H1 (cell line): ENCODE data around the gene ALKAL2. TPM values are rescaled to one million over a fixed set of nuclear protein-coding genes. Genes with fewer than 3 reads are reported as not detected.

Experiments used
- CTCF ChIA-PET: fragments of 300-600 bp; sonication (Branson Sonifier 250); formaldehyde crosslinking; loops from one replicate; lab custom pipeline; 2021; ENCODE audit not compliant: partially characterized antibody; lab: Charles Lee
- POLR2A ChIA-PET: fragments of 300-600 bp; sonication (Branson Sonifier 250); formaldehyde crosslinking; loops from one replicate; lab custom pipeline; 2021; ENCODE audit warnings: inconsistent platforms; ENCODE audit not compliant: partially characterized antibody; lab: Charles Lee
- DNase-seq, 2 experiments: peaks; one replicate each; pipeline versions ENCODE4 v3.0.0 to v3.0.0-alpha.2; 2010 to 2022; ENCODE audit warnings: low spot score in 2 of 2, low read depth in 1 of 2, mixed read lengths in 1 of 2
- FAIRE-seq: peaks from 2 replicates; lab custom pipeline; 2011; peaks lifted over from hg19 to GRCh38; lab: Jason Lieb, UNC
- H2AFZ ChIP-seq: 2 replicates; pipeline ENCODE4 v1.8.1; 2012; ENCODE audit warnings: low read length, inconsistent platforms
- H2AK5ac ChIP-seq: 2 replicates; pipeline ENCODE4 v1.6.1; 2013; ENCODE audit warnings: low read depth, low read length
- H2BK120ac ChIP-seq: replicated peaks from 2 replicates; pipeline ENCODE3; 2013; ENCODE audit warnings: low read depth, low read length, inconsistent platforms
- H2BK12ac ChIP-seq: 2 replicates; pipeline ENCODE4 v1.6.1; 2013; ENCODE audit warnings: low read depth, low read length
- H2BK15ac ChIP-seq: 2 replicates; pipeline ENCODE4 v1.6.1; 2013; ENCODE audit warnings: low read length
- H2BK20ac ChIP-seq: 2 replicates; pipeline ENCODE4 v1.6.1; 2013; ENCODE audit warnings: low read length
- H2BK5ac ChIP-seq: 2 replicates; pipeline ENCODE4 v1.6.1; 2013; ENCODE audit warnings: low read depth, low read length
- H3K14ac ChIP-seq: 2 replicates; pipeline ENCODE4 v1.6.1; 2013; ENCODE audit warnings: inconsistent platforms; ENCODE audit not compliant: insufficient read length
- H3K18ac ChIP-seq: 2 replicates; pipeline ENCODE4 v1.6.1; 2013; ENCODE audit warnings: low read length; ENCODE audit errors: extremely low read depth
- H3K23ac ChIP-seq: 2 replicates; pipeline ENCODE4 v1.6.1; 2013; ENCODE audit warnings: inconsistent platforms; ENCODE audit not compliant: insufficient read length
- H3K23me2 ChIP-seq: 2 replicates; pipeline ENCODE4 v1.6.1; 2013; ENCODE audit warnings: low read depth, low read length
- H3K27ac ChIP-seq: 2 replicates; pipeline ENCODE4 v1.6.1; 2011; ENCODE audit warnings: low read depth, low read length, inconsistent platforms
- H3K27me3 ChIP-seq, 4 experiments: replicated peaks in 1 of 4; 1 replicate in 1 of 4; 2 replicates in 3 of 4; pipeline versions ENCODE4 v1.6.1 to v1.8.1; 2011 to 2013; ENCODE audit warnings: low read length in 3 of 4, mild to moderate bottlenecking in 3 of 4, inconsistent platforms in 2 of 4, mixed read lengths in 2 of 4, moderate library complexity in 1 of 4; ENCODE audit not compliant: control insufficient read depth in 3 of 4, insufficient read depth in 3 of 4; ENCODE audit errors: extremely low read depth in 1 of 4
- H3K36me3 ChIP-seq, 4 experiments: 2 replicates each; pipeline versions ENCODE4 v1.6.1 to v1.8.1; 2011 to 2013; ENCODE audit warnings: mild to moderate bottlenecking in 4 of 4, low read length in 3 of 4, moderate library complexity in 2 of 4, control low read depth in 1 of 4, inconsistent platforms in 1 of 4; ENCODE audit not compliant: insufficient read depth in 4 of 4, control insufficient read depth in 2 of 4
- H3K4ac ChIP-seq: replicated peaks from 2 replicates; pipeline ENCODE3; 2013; ENCODE audit warnings: low read length, low read depth, mixed read lengths, inconsistent platforms; ENCODE audit not compliant: insufficient read length
- H3K4me1 ChIP-seq, 4 experiments: replicated peaks in 1 of 4; 1 replicate in 1 of 4; 2 replicates in 3 of 4; pipeline versions ENCODE4 v1.6.1 to v1.8.1; 2011 to 2013; ENCODE audit warnings: low read length in 3 of 4, inconsistent platforms in 2 of 4, mixed read lengths in 1 of 4; ENCODE audit not compliant: insufficient read depth in 4 of 4, control insufficient read depth in 3 of 4
- H3K4me2 ChIP-seq, 2 experiments: 2 replicates each; pipeline versions ENCODE4 v1.6.1 to v1.8.1; 2011 to 2013; ENCODE audit warnings: low read depth in 2 of 2, low read length in 2 of 2, control low read depth in 1 of 2, inconsistent platforms in 1 of 2, mild to moderate bottlenecking in 1 of 2; ENCODE audit not compliant: insufficient read depth in 1 of 2
- H3K4me3 ChIP-seq, 4 experiments: fragments of 200-600, 300-600 bp in 1 of 4; sonication (generic), shearing (Covaris generic), sonication (Bioruptor Twin) in 1 of 4; 2 replicates each; pipeline versions ENCODE4 v1.5.1 to v1.8.1; 2011 to 2016; ENCODE audit warnings: low read length in 4 of 4, low read depth in 3 of 4, control low read depth in 2 of 4, inconsistent platforms in 2 of 4, mild to moderate bottlenecking in 2 of 4, mixed read lengths in 1 of 4, moderate library complexity in 1 of 4; ENCODE audit not compliant: insufficient read depth in 2 of 4; ENCODE audit errors: extremely low read depth in 1 of 4
- H3K56ac ChIP-seq: replicated peaks from 2 replicates; pipeline ENCODE3; 2013; ENCODE audit warnings: low read depth, mild to moderate bottlenecking, mixed read lengths, low read length, inconsistent platforms; ENCODE audit not compliant: insufficient read length
- H3K79me1 ChIP-seq: 2 replicates; pipeline ENCODE4 v1.6.1; 2013; ENCODE audit warnings: low read depth, low read length, control low read depth
- H3K79me2 ChIP-seq, 2 experiments: 2 replicates each; pipeline versions ENCODE4 v1.6.1 to v1.8.1; 2012 to 2013; ENCODE audit warnings: low read length in 2 of 2, mild to moderate bottlenecking in 2 of 2, inconsistent platforms in 1 of 2; ENCODE audit not compliant: insufficient read depth in 2 of 2, control insufficient read depth in 1 of 2
- H3K9ac ChIP-seq, 4 experiments: replicated peaks in 1 of 4; 1 replicate in 1 of 4; 2 replicates in 3 of 4; pipeline versions ENCODE4 v1.6.1 to v1.8.1; 2011 to 2013; ENCODE audit warnings: low read depth in 3 of 4, low read length in 3 of 4, control low read depth in 2 of 4, mild to moderate bottlenecking in 2 of 4, moderate library complexity in 2 of 4, inconsistent platforms in 1 of 4; ENCODE audit errors: extremely low read depth in 1 of 4
- H3K9me3 ChIP-seq, 2 experiments: 2 replicates each; pipeline versions ENCODE4 v1.6.1 to v1.8.1; 2012 to 2013; ENCODE audit warnings: mild to moderate bottlenecking in 2 of 2, moderate library complexity in 2 of 2, control low read depth in 1 of 2, inconsistent platforms in 1 of 2, low read depth in 1 of 2, low read length in 1 of 2, mixed read lengths in 1 of 2; ENCODE audit not compliant: insufficient read depth in 2 of 2
- H4K20me1 ChIP-seq, 2 experiments: replicated peaks in 1 of 2; 2 replicates each; pipeline versions ENCODE3 to v1.8.1; 2011 to 2013; ENCODE audit warnings: inconsistent platforms in 2 of 2, low read length in 2 of 2, mild to moderate bottlenecking in 1 of 2; ENCODE audit not compliant: insufficient read depth in 2 of 2, control insufficient read depth in 1 of 2
- H4K5ac ChIP-seq: 2 replicates; pipeline ENCODE4 v1.6.1; 2013; ENCODE audit warnings: low read length, low read depth, mixed read lengths, inconsistent platforms; ENCODE audit not compliant: insufficient read length
- H4K8ac ChIP-seq: 2 replicates; pipeline ENCODE4 v1.8.0; 2013; ENCODE audit warnings: mild to moderate bottlenecking, moderate library complexity, low read length, inconsistent platforms; ENCODE audit not compliant: insufficient read depth; ENCODE audit errors: extremely low read depth
- H4K91ac ChIP-seq: replicated peaks from 2 replicates; pipeline ENCODE3; 2013; ENCODE audit warnings: low read length, mixed read lengths, inconsistent platforms; ENCODE audit not compliant: insufficient read length
- CEBPB ChIP-seq: IDR thresholded peaks from 2 replicates; pipeline ENCODE4 v1.6.1; 2012; ENCODE audit warnings: low read depth, low read length
- CTCF ChIP-seq, 3 experiments: IDR thresholded peaks; 1 replicate in 2 of 3; 2 replicates in 1 of 3; pipeline versions ENCODE4 v1.5.1 to v1.6.1; 2011; ENCODE audit warnings: low read length in 3 of 3, mild to moderate bottlenecking in 3 of 3, inconsistent platforms in 2 of 3, low read depth in 1 of 3, moderate library complexity in 1 of 3; ENCODE audit not compliant: insufficient read depth in 1 of 3; ENCODE audit errors: control extremely low read depth in 1 of 3
- EP300 ChIP-seq, 2 experiments: IDR thresholded peaks; 1 replicate in 1 of 2; 2 replicates in 1 of 2; pipeline ENCODE4 v1.6.1; 2011 to 2012; ENCODE audit warnings: low read depth in 2 of 2, low read length in 2 of 2, mild to moderate bottlenecking in 2 of 2, borderline replicate concordance in 1 of 2, inconsistent platforms in 1 of 2, moderate library complexity in 1 of 2
- KDM1A ChIP-seq: fragments of 200-600, 300-600 bp; sonication (generic); IDR thresholded peaks from 2 replicates; pipeline ENCODE4 v1.7.1; 2016; ENCODE audit warnings: mild to moderate bottlenecking, low read length, borderline replicate concordance
- RAD21 ChIP-seq, 2 experiments: IDR thresholded peaks in 1 of 2; conservative IDR thresholded peaks in 1 of 2; 2 replicates each; pipeline ENCODE4 v1.6.1; 2011; ENCODE audit warnings: low read depth in 2 of 2, low read length in 2 of 2, improper control_type of control experiment in 1 of 2, inconsistent platforms in 1 of 2, mild to moderate bottlenecking in 1 of 2, moderate library complexity in 1 of 2
- WGBS, 2 experiments: shearing (Covaris generic) in 1 of 2; methylation state at CpG; one replicate each; pipeline versions ENCODE4 v1.1.6 to v1.1.7; 2013 to 2015; ENCODE audit warnings: low lambda C conversion rate in 2 of 2, mixed read lengths in 2 of 2, inconsistent platforms in 1 of 2, low coverage in 1 of 2, missing lambda C conversion rate in 1 of 2; ENCODE audit not compliant: insufficient replicate concordance in 2 of 2, insufficient coverage in 1 of 2, insufficient read length in 1 of 2; ENCODE audit errors: extremely low coverage in 1 of 2, missing lambda C conversion rate in 1 of 2; 5-methylcytosine and 5-hydroxymethylcytosine counted together
- polyA plus RNA-seq, 7 experiments: library from polyadenylated mRNA; depleted of rRNA in 3 of 7; stranded (reverse) in 5 of 7; unstranded in 2 of 7; fragments of >200 nt in 5 of 7; fragments of 200-250 nt in 2 of 7; gene quantifications; 1 replicate in 5 of 7; 2 replicates in 1 of 7; 4 replicates in 1 of 7; pipeline versions ENCODE4 v1.2.1 to v1.2.3, GENCODE V29; 2011 to 2013; ENCODE audit warnings: missing spikeins in 2 of 7, mixed read lengths in 2 of 7
- total RNA-seq: library from RNA; stranded (reverse); fragmentation: NEBNext Ultra II Directional; extraction: Animal tissue kit (Norgen Biotek cat#: 25700); gene quantifications from 2 replicates; pipeline ENCODE4 v1.2.1, GENCODE V29; 2021

The ALKAL2 gene
- total and polyA plus RNA-seq, 2 of the 8 experiments (the other 6 are each of a cell fraction or from before 2014, with no cell fraction given): 4.6 to 11.5 TPM

- CTCF ChIA-PET: interaction anchor here (0.7 to 2.6 kb wide), 7 partner anchors 10 to 342 kb away, joined by 3 to 12 read pairs (median 4); no protein-coding TSS in a partner anchor
- FAIRE-seq: no peak
- H2BK12ac ChIP-seq: no peak overlapping the region
These were observed 44.7 kb upstream of the ALKAL2 start for GRCh38 chr2:332592-332991.

More at GRCh38 chr2:332592-332991, 44.7 kb upstream of the ALKAL2 start:
- Histone ChIP-seq H3K23me2 (no peaks in the 10 kb centered on the region), H4K91ac (no peak overlapping the region), H3K27me3 (no peaks in the 10 kb centered on the region), H3K4me2 (no peak overlapping the region), H3K4me1 (no peaks in the 10 kb centered on the region), H4K20me1 (no peaks in the 10 kb centered on the region), H2AFZ (no peak overlapping the region), H2BK120ac (no peak overlapping the region), H3K4ac (no peak overlapping the region), H3K9me3 (peaks cover 19 to 24% of the 10 kb centered on the region in 2 experiments; a peak in 3 of 4 replicates), H4K5ac (no peak overlapping the region), H3K14ac (no peak overlapping the region), H3K18ac (no peak overlapping the region), H3K4me3 (no peak overlapping the region), H3K56ac (no peak overlapping the region), H2BK20ac (no peak overlapping the region), H2BK5ac (no peak overlapping the region), H2AK5ac (no peak overlapping the region), H3K9ac (no peak overlapping the region), H4K8ac (no peak overlapping the region), H3K23ac (no peak overlapping the region), H3K27ac (no peak overlapping the region), H3K36me3 (no peaks in the 10 kb centered on the region), H3K79me1 (no peaks in the 10 kb centered on the region), H3K79me2 (no peaks in the 10 kb centered on the region), H2BK15ac (no peak overlapping the region)
- POLR2A ChIA-PET: no interaction called here
- 44% methylated on average over 3 of the region's 3 CpGs; no CpG with 5 or more reads in 1 of the 2 experiments for WGBS, 2 experiments
- TF ChIP-seq KDM1A: no peak
- peak in 2 of 3 experiments; percentile 11 to 44; a peak in 2 of 4 replicates for TF ChIP-seq CTCF (IDR thresholded peaks at IDR 0.05; ENCODE audit: control extremely low read depth in 1 of 3, insufficient read depth in 1 of 3, low read depth in 1 of 3, low read length in 3 of 3)
- peak; percentile 6 to 23; a peak in 1 of 4 replicates for TF ChIP-seq RAD21 (IDR thresholded peaks at IDR 0.05 in 1 of 2, conservative IDR thresholded peaks at IDR 0.05 in 1 of 2; ENCODE audit: low read depth in 2 of 2, low read length in 2 of 2)
- no peak for TF ChIP-seq CEBPB
- TF ChIP-seq EP300 (IDR thresholded peaks at IDR 0.05; ENCODE audit: borderline replicate concordance in 1 of 2, low read depth in 2 of 2, low read length in 2 of 2): no peak
- no peak for DNase-seq
